DMS153 treated with DMSO at 0.1 percent for 48 hours (cell line): ENCODE data around the gene KRTAP5-7.

Experiments used
- DNase-seq: peaks from one replicate; lab custom pipeline; 2025; ENCODE audit not compliant: unreplicated experiment; lab: John Stamatoyannopoulos, UW

Gene KRTAP5-7

GRCh38 chr11:71495286-71496230, 31.5 kb upstream of the KRTAP5-7 start:
- DNase-seq, result no peak

- no peak for DNase-seq
These were observed 30.6 kb upstream of the KRTAP5-7 start for GRCh38 chr11:71496421-71496820.

GRCh38 chr11:71498091-71498490, 29.0 kb upstream of the KRTAP5-7 start:
- no peak for DNase-seq

- DNase-seq, result no peak
These were observed 27.9 kb upstream of the KRTAP5-7 start for GRCh38 chr11:71499125-71499524.

GRCh38 chr11:71499546-71499945, 27.5 kb upstream of the KRTAP5-7 start:
- DNase-seq, result no peak

- no peak for DNase-seq
These were observed 26.5 kb upstream of the KRTAP5-7 start for GRCh38 chr11:71500601-71501021.

GRCh38 chr11:71501071-71501985, 25.7 kb upstream of the KRTAP5-7 start:
- no peak for DNase-seq

- no peak for DNase-seq
These were observed 25.0 kb upstream of the KRTAP5-7 start for GRCh38 chr11:71502026-71502425.

GRCh38 chr11:71502871-71503435, 24.1 kb upstream of the KRTAP5-7 start:
- no peak for DNase-seq

- DNase-seq, result peak; percentile 23
These were observed 22.5 kb upstream of the KRTAP5-7 start for GRCh38 chr11:71504531-71504930.

- peak; percentile 2 for DNase-seq
These were observed 22.1 kb upstream of the KRTAP5-7 start for GRCh38 chr11:71505001-71505400.

GRCh38 chr11:71505781-71506180, 21.3 kb upstream of the KRTAP5-7 start:
- DNase-seq, result no peak

GRCh38 chr11:71507102-71507501, 20.0 kb upstream of the KRTAP5-7 start:
- no peak for DNase-seq

- no peak for DNase-seq
These were observed 8.3 kb upstream of the KRTAP5-7 start for GRCh38 chr11:71518506-71519471.

GRCh38 chr11:71519546-71519945, 7.5 kb upstream of the KRTAP5-7 start:
- no peak for DNase-seq

GRCh38 chr11:71525188-71525937, 1.7 kb upstream of the KRTAP5-7 start:
- no peak for DNase-seq

- DNase-seq, result no peak
These were observed 1.1 kb upstream of the KRTAP5-7 start for GRCh38 chr11:71525938-71526495.

GRCh38 chr11:71527576-71528210, 626 bp downstream of the KRTAP5-7 start:
- no peak for DNase-seq

GRCh38 chr11:71530602-71531001, 3.5 kb downstream of the KRTAP5-7 start:
- no peak for DNase-seq
